Measurements from ENCODE around the gene ROBO1. TPM values are rescaled to one million over a fixed set of nuclear protein-coding genes. Genes with fewer than 3 reads are reported as not detected.

Gene ROBO1
- total RNA-seq, 1 experiment from 2014 or later = 35.5 TPM

GRCh38 chr3:78970656-78971055, 797.1 kb downstream of the ROBO1 start:
- Histone ChIP-seq H3K9me3 (ENCODE audit: low read length) (no peaks in the 10 kb centered on the region), H3K27me3 (ENCODE audit: low read length) (no peaks in the 10 kb centered on the region), H3K9me2 (replicated peaks; ENCODE audit: low read length) (no peaks in the 10 kb centered on the region), H3K27ac (ENCODE audit: low read length) (no peak overlapping the region), H3K9ac (ENCODE audit: low read length) (no peak overlapping the region), H3K4me1 (ENCODE audit: insufficient read depth, low read length) (peaks cover 8% of the 10 kb centered on the region; the same call in 1 of the 2 replicates), H3F3A (ENCODE audit: low read length, unreplicated experiment) (no peaks in the 10 kb centered on the region), H3K4me2 (ENCODE audit: low read length) (no peak overlapping the region), H2AFZ (ENCODE audit: low read length) (no peak overlapping the region), H3K36me3 (ENCODE audit: low read depth, low read length) (no peaks in the 10 kb centered on the region), H3K4me3 (ENCODE audit: low read length) (no peak overlapping the region), H4K20me1 (ENCODE audit: low read length) (no peaks in the 10 kb centered on the region), H3K79me2 (ENCODE audit: low read length) (no peaks in the 10 kb centered on the region)
- CTCF ChIA-PET = no interaction called here
- DNase-seq (no peak), ATAC-seq (no peak; the same call in 1 of the 2 replicates)
- TF ChIP-seq CTCF (conservative IDR thresholded peaks at IDR 0.05; ENCODE audit: low read depth, low read length) (no peak), EZH2 (IDR thresholded peaks at IDR 0.05; ENCODE audit: low read length, unreplicated experiment) (no peak), EZH2phosphoT487 (IDR thresholded peaks at IDR 0.05; ENCODE audit: borderline replicate concordance, low read length) (no peak)
- BruUV-seq (replicated peaks) = no TSS peak
- POLR2A ChIA-PET (ENCODE audit: unreplicated experiment) = no interaction called here
- intact Hi-C loops (cut with micrococcal nuclease) = loop anchor here (5.0 kb wide), 1 partner anchor 53 kb away; no protein-coding TSS in a partner anchor

- no peaks in the 10 kb centered on the region for H3K79me2 ChIP-seq (ENCODE audit: low read length)
- H3K9me2 ChIP-seq (replicated peaks; ENCODE audit: low read length) = no peaks in the 10 kb centered on the region
- no peaks in the 10 kb centered on the region for H3K9me3 ChIP-seq (ENCODE audit: low read length)
- no TSS peak for BruUV-seq (replicated peaks)
- H4K20me1 ChIP-seq (ENCODE audit: low read length) = no peaks in the 10 kb centered on the region
- no peak overlapping the region for H3K4me2 ChIP-seq (ENCODE audit: low read length)
- TF ChIP-seq CTCF (conservative IDR thresholded peaks at IDR 0.05; ENCODE audit: low read depth, low read length) (no peak), EZH2 (IDR thresholded peaks at IDR 0.05; ENCODE audit: low read length, unreplicated experiment) (no peak)
- H3K36me3 ChIP-seq (ENCODE audit: low read depth, low read length) = no peaks in the 10 kb centered on the region
- no peak overlapping the region for H3K9ac ChIP-seq (ENCODE audit: low read length)
- DNase-seq (no peak), ATAC-seq (no peak)
- no peak overlapping the region for H3K4me3 ChIP-seq (ENCODE audit: low read length)
- no peak overlapping the region for H3K27ac ChIP-seq (ENCODE audit: low read length)
- H2AFZ ChIP-seq (ENCODE audit: low read length) = no peak overlapping the region
- intact Hi-C loops (cut with micrococcal nuclease) = no loop called here
- ChIA-PET POLR2A (ENCODE audit: unreplicated experiment) (no interaction called here), CTCF (no interaction called here)
- no peaks in the 10 kb centered on the region for H3K27me3 ChIP-seq (ENCODE audit: low read length)
- no peaks in the 10 kb centered on the region for H3F3A ChIP-seq (ENCODE audit: low read length, unreplicated experiment)
- peaks cover 8% of the 10 kb centered on the region; the same call in 1 of the 2 replicates for H3K4me1 ChIP-seq (ENCODE audit: insufficient read depth, low read length)
Measured at GRCh38 chr3:78969483-78969882, 798.3 kb downstream of the ROBO1 start.

GRCh38 chr3:78967061-78967460, 800.7 kb downstream of the ROBO1 start:
- no peak overlapping the region for H3K4me3 ChIP-seq (ENCODE audit: low read length)
- no peaks in the 10 kb centered on the region for H3K79me2 ChIP-seq (ENCODE audit: low read length)
- H3F3A ChIP-seq (ENCODE audit: low read length, unreplicated experiment) = no peaks in the 10 kb centered on the region
- no peaks in the 10 kb centered on the region for H3K36me3 ChIP-seq (ENCODE audit: low read depth, low read length)
- no peak; the same call in 1 of the 2 replicates for ATAC-seq
- intact Hi-C loops (cut with micrococcal nuclease) = no loop called here
- H3K9me2 ChIP-seq (replicated peaks; ENCODE audit: low read length) = no peaks in the 10 kb centered on the region
- BruUV-seq (replicated peaks) = no TSS peak
- H3K4me1 ChIP-seq (ENCODE audit: insufficient read depth, low read length) = no peaks in the 10 kb centered on the region
- H3K9ac ChIP-seq (ENCODE audit: low read length) = no peak overlapping the region
- no peak overlapping the region for H3K4me2 ChIP-seq (ENCODE audit: low read length)
- no peaks in the 10 kb centered on the region for H3K27me3 ChIP-seq (ENCODE audit: low read length)
- ChIA-PET POLR2A (ENCODE audit: unreplicated experiment) (no interaction called here), CTCF (no interaction called here)
- H3K27ac ChIP-seq (ENCODE audit: low read length) = no peak overlapping the region
- no peaks in the 10 kb centered on the region for H3K9me3 ChIP-seq (ENCODE audit: low read length)
- TF ChIP-seq EZH2phosphoT487 (IDR thresholded peaks at IDR 0.05; ENCODE audit: borderline replicate concordance, low read length) = no peak
- TF ChIP-seq EZH2 (IDR thresholded peaks at IDR 0.05; ENCODE audit: low read length, unreplicated experiment) = no peak
- TF ChIP-seq CTCF (conservative IDR thresholded peaks at IDR 0.05; ENCODE audit: low read depth, low read length) = no peak
- peak; percentile 20 for DNase-seq
- no peak overlapping the region for H2AFZ ChIP-seq (ENCODE audit: low read length)
- no peaks in the 10 kb centered on the region for H4K20me1 ChIP-seq (ENCODE audit: low read length)

All from PC-3 (cell line).